Measurements from ENCODE around the gene SUSD3. TPM values are rescaled to one million over a fixed set of nuclear protein-coding genes. Genes with fewer than 3 reads are reported as not detected.

Gene SUSD3
- total and polyA plus RNA-seq, 10 of the 15 experiments (the other 5 are each of a cell fraction or from before 2014, with no cell fraction given): 2.5 to 92.0 (median 31.1) TPM

- Histone ChIP-seq H3K27me3 (replicated peaks in 1 of 2; ENCODE audit: control insufficient read depth in 2 of 2, insufficient read depth in 2 of 2, low read length in 1 of 2) (no peaks in the 10 kb centered on the region), H3K4me2 (ENCODE audit: control insufficient read depth, insufficient read depth) (no peak overlapping the region), H3K36me3 (ENCODE audit: control insufficient read depth in 2 of 2, insufficient read depth in 2 of 2, low read length in 1 of 2) (peaks cover 0 to 6% of the 10 kb centered on the region in 2 experiments; a peak in 2 of 4 replicates), H3K27ac (ENCODE audit: control insufficient read depth, insufficient read depth) (no peak overlapping the region), H3K9me3 (replicated peaks; ENCODE audit: control insufficient read depth, insufficient read depth, low read length) (no peaks in the 10 kb centered on the region), H2AFZ (ENCODE audit: control insufficient read depth, low read depth, low read length) (no peak overlapping the region), H3K4me3 (no peak overlapping the region), H4K20me1 (ENCODE audit: control insufficient read depth, insufficient read depth) (no peaks in the 10 kb centered on the region), H3K9ac (ENCODE audit: control insufficient read depth, insufficient read depth, low read length) (no peak overlapping the region), H3K4me1 (ENCODE audit: control insufficient read depth, insufficient read depth, low read length) (peaks cover 10% of the 10 kb centered on the region), H3K79me2 (ENCODE audit: control insufficient read depth, insufficient read depth, low read length) (no peaks in the 10 kb centered on the region)
- CTCF ChIA-PET: interaction anchor here (0.5 kb wide), 1 partner anchor 32 kb away, joined by 3 read pairs; no protein-coding TSS in a partner anchor
- FAIRE-seq (no peak), DNase-seq (ENCODE audit: low read depth, low spot score) (no peak), ATAC-seq (no peak)
- in situ Hi-C loops (cut with MboI): no loop called here
- RAD21 ChIA-PET (ENCODE audit: unreplicated experiment): no interaction called here
- intact Hi-C loops (cut with micrococcal nuclease; ENCODE audit: unreplicated experiment): no loop called here
- BruUV-seq (replicated peaks): no TSS peak
- 93% methylated on average over 12 of the region's 13 CpGs for WGBS (ENCODE audit: insufficient coverage, insufficient replicate concordance, low lambda C conversion rate, missing lambda C conversion rate)
- no peak for TF ChIP-seq SIN3A (IDR thresholded peaks at IDR 0.05; ENCODE audit: low read depth, low read length)
- SMC1A ChIA-PET (ENCODE audit: uncharacterized antibody, unreplicated experiment): no interaction called here
- POLR2A ChIA-PET: no interaction called here
Observed at GRCh38 chr9:93112864-93113389, 54.4 kb downstream of the SUSD3 start.

GRCh38 chr9:93114169-93114983 lies 55.9 kb downstream of the SUSD3 start:
- ChIA-PET SMC1A (ENCODE audit: uncharacterized antibody, unreplicated experiment) (no interaction called here), POLR2A (interaction anchor here (0.6 kb wide), 1 partner anchor 11 kb away, joined by 6 read pairs; no protein-coding TSS in a partner anchor), CTCF (interaction anchor here (0.6 kb wide), 1 partner anchor 9 kb away, joined by 3 read pairs; no protein-coding TSS in a partner anchor), RAD21 (ENCODE audit: unreplicated experiment) (no interaction called here)
- H3K9me3 ChIP-seq (replicated peaks; ENCODE audit: control insufficient read depth, insufficient read depth, low read length): no peaks in the 10 kb centered on the region
- H3K79me2 ChIP-seq (ENCODE audit: control insufficient read depth, insufficient read depth, low read length): no peaks in the 10 kb centered on the region
- no peak overlapping the region for H3K27ac ChIP-seq (ENCODE audit: control insufficient read depth, insufficient read depth)
- no peaks in the 10 kb centered on the region for H3K27me3 ChIP-seq (replicated peaks in 1 of 2; ENCODE audit: control insufficient read depth in 2 of 2, insufficient read depth in 2 of 2, low read length in 1 of 2)
- no TSS peak for BruUV-seq (replicated peaks)
- ATAC-seq: no peak
- H3K4me2 ChIP-seq (ENCODE audit: control insufficient read depth, insufficient read depth): no peak overlapping the region
- WGBS (ENCODE audit: insufficient coverage, insufficient replicate concordance, low lambda C conversion rate, missing lambda C conversion rate): 65% methylated on average over 17 of the region's 17 CpGs
- FAIRE-seq: no peak
- H3K36me3 ChIP-seq (ENCODE audit: control insufficient read depth in 2 of 2, insufficient read depth in 2 of 2, low read length in 1 of 2): peaks cover 0 to 6% of the 10 kb centered on the region in 2 experiments; a peak in 2 of 4 replicates
- no peak for DNase-seq (ENCODE audit: low read depth, low spot score)
- H2AFZ ChIP-seq (ENCODE audit: control insufficient read depth, low read depth, low read length): no peak overlapping the region
- no peak overlapping the region for H3K4me3 ChIP-seq
- no peak overlapping the region for H3K9ac ChIP-seq (ENCODE audit: control insufficient read depth, insufficient read depth, low read length)
- TF ChIP-seq NR2C1 (IDR thresholded peaks at IDR 0.05) (no peak), STAT3 (IDR thresholded peaks at IDR 0.05; ENCODE audit: low read depth, low read length) (no peak), JUND (IDR thresholded peaks at IDR 0.05; ENCODE audit: low read depth, low read length) (no peak), DPF2 (IDR thresholded peaks at IDR 0.05) (no peak), NFIC (IDR thresholded peaks at IDR 0.05; ENCODE audit: low read depth, low read length) (no peak), IKZF1 (conservative IDR thresholded peaks at IDR 0.05) (no peak), CEBPZ (IDR thresholded peaks at IDR 0.05; ENCODE audit: low read depth, low read length) (no peak), NFYA (IDR thresholded peaks at IDR 0.05; ENCODE audit: borderline replicate concordance, low read depth, low read length) (no peak), MAX (IDR thresholded peaks at IDR 0.05; ENCODE audit: low read depth, low read length) (no peak)
- peaks cover under 1% of the 10 kb centered on the region; the same call in 1 of the 2 replicates for H3K4me1 ChIP-seq (ENCODE audit: control insufficient read depth, insufficient read depth, low read length)
- intact Hi-C loops (cut with micrococcal nuclease; ENCODE audit: unreplicated experiment) (no loop called here), in situ Hi-C loops (cut with MboI) (no loop called here)
- H4K20me1 ChIP-seq (ENCODE audit: control insufficient read depth, insufficient read depth): no peaks in the 10 kb centered on the region
